ENCODE measurements around the gene GPSM1. TPM values are rescaled to one million over a fixed set of nuclear protein-coding genes. Genes with fewer than 3 reads are reported as not detected.

GPSM1 gene
- total RNA-seq, 1 donor from 2014 or later: 19.2 TPM

GRCh38 chr9:136287960-136288753, 39.2 kb upstream of the GPSM1 start:
- Histone ChIP-seq H3K4me3 (no peak overlapping the region), H3K9me3 (no peaks in the 10 kb centered on the region), H3K27ac (no peak overlapping the region), H3K36me3 (no peaks in the 10 kb centered on the region), H3K4me1 (peaks cover 5% of the 10 kb centered on the region), H3K27me3 (ENCODE audit: low read depth) (peaks cover 27% of the 10 kb centered on the region)
- no peak for ATAC-seq
- TF ChIP-seq, protein P1, sequence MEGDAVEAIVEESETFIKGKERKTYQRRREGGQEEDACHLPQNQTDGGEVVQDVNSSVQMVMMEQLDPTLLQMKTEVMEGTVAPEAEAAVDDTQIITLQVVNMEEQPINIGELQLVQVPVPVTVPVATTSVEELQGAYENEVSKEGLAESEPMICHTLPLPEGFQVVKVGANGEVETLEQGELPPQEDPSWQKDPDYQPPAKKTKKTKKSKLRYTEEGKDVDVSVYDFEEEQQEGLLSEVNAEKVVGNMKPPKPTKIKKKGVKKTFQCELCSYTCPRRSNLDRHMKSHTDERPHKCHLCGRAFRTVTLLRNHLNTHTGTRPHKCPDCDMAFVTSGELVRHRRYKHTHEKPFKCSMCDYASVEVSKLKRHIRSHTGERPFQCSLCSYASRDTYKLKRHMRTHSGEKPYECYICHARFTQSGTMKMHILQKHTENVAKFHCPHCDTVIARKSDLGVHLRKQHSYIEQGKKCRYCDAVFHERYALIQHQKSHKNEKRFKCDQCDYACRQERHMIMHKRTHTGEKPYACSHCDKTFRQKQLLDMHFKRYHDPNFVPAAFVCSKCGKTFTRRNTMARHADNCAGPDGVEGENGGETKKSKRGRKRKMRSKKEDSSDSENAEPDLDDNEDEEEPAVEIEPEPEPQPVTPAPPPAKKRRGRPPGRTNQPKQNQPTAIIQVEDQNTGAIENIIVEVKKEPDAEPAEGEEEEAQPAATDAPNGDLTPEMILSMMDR (IDR thresholded peaks at IDR 0.05): no peak
- intact Hi-C loops (cut with DNase I): no loop called here
- no peak for DNase-seq

- H3K4me3 ChIP-seq: no peak overlapping the region
- peaks cover 12% of the 10 kb centered on the region for H3K27me3 ChIP-seq (ENCODE audit: low read depth)
- no peaks in the 10 kb centered on the region for H3K4me1 ChIP-seq
- ATAC-seq (peak in 1 of 2 donors; percentile 4), DNase-seq (no peak)
- H3K36me3 ChIP-seq: no peaks in the 10 kb centered on the region
- intact Hi-C loops (cut with DNase I): no loop called here
- no peak overlapping the region for H3K27ac ChIP-seq
- TF ChIP-seq, protein P1 (IDR thresholded peaks at IDR 0.05): no peak
- no peaks in the 10 kb centered on the region for H3K9me3 ChIP-seq
Measured at GRCh38 chr9:136289651-136290507, 37.5 kb upstream of the GPSM1 start.

GRCh38 chr9:136290508-136291000, 36.8 kb upstream of the GPSM1 start:
- no peak for DNase-seq
- H3K9me3 ChIP-seq: no peaks in the 10 kb centered on the region
- H3K4me1 ChIP-seq: no peaks in the 10 kb centered on the region
- peak in 1 of 2 donors; percentile 2 for ATAC-seq
- peaks cover 10% of the 10 kb centered on the region for H3K27me3 ChIP-seq (ENCODE audit: low read depth)
- H3K36me3 ChIP-seq: no peaks in the 10 kb centered on the region
- no peak overlapping the region for H3K27ac ChIP-seq
- H3K4me3 ChIP-seq: no peak overlapping the region
- intact Hi-C loops (cut with DNase I): no loop called here
- TF ChIP-seq, protein P1 (IDR thresholded peaks at IDR 0.05): no peak

- intact Hi-C loops (cut with DNase I): no loop called here
- DNase-seq: no peak
- TF ChIP-seq, protein P1 (IDR thresholded peaks at IDR 0.05): no peak
- H3K36me3 ChIP-seq: no peaks in the 10 kb centered on the region
- H3K27ac ChIP-seq: no peak overlapping the region
- H3K27me3 ChIP-seq (ENCODE audit: low read depth): peaks cover 19% of the 10 kb centered on the region
- no peaks in the 10 kb centered on the region for H3K9me3 ChIP-seq
- H3K4me3 ChIP-seq: no peak overlapping the region
- no peaks in the 10 kb centered on the region for H3K4me1 ChIP-seq
- no peak for ATAC-seq
Measured at GRCh38 chr9:136291306-136292025, 35.9 kb upstream of the GPSM1 start.

GRCh38 chr9:136292026-136292538, 35.3 kb upstream of the GPSM1 start:
- no peak for DNase-seq
- H3K9me3 ChIP-seq: no peaks in the 10 kb centered on the region
- no peak overlapping the region for H3K4me3 ChIP-seq
- H3K27me3 ChIP-seq (ENCODE audit: low read depth): peaks cover 19% of the 10 kb centered on the region
- no peak overlapping the region for H3K27ac ChIP-seq
- ATAC-seq: no peak
- TF ChIP-seq, protein P1 (IDR thresholded peaks at IDR 0.05): no peak
- intact Hi-C loops (cut with DNase I): no loop called here
- no peaks in the 10 kb centered on the region for H3K4me1 ChIP-seq
- H3K36me3 ChIP-seq: no peaks in the 10 kb centered on the region

Data from lower lobe of right lung (tissue), 2 donors.